ENCODE data around the gene RTN4R.

The RTN4R gene

GRCh38 chr22:20254975-20255946 lies 12.9 kb downstream of the RTN4R start:
- CTCF ChIA-PET, result interaction anchor here (1.1 kb wide), 1 partner anchor 12 kb away, joined by 3 read pairs; no protein-coding TSS in a partner anchor

DNA sequence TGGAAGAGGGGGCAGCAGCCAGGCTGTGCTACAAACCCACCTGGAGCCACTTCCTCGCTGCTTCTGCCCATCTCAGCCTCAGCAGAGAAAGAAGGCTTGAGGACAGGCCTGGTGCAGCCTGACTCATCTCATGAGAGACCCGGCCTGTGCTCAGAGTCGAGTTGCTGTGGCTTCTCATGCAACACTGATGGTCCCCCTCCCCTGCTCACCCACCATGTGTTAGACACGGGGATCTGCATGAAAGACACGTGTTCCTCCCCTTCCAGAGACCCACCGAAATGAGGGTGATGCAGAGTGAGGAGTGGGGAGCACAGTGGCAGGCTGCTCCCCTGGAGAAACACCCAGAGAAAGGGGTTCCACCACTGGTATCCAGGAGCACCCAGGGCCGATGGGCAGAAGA lies 15.0 kb downstream of the RTN4R start:
- H3K27ac Mint-ChIP-seq, result no peak overlapping the region
- H3K9me3 Mint-ChIP-seq, result no peaks in the 10 kb centered on the region
- peaks cover 5% of the 10 kb centered on the region for H3K4me1 Mint-ChIP-seq
- no peak for DNase-seq
- H3K27me3 Mint-ChIP-seq, result no peaks in the 10 kb centered on the region
- CTCF ChIA-PET, result no interaction called here
- H3K36me3 Mint-ChIP-seq, result no peaks in the 10 kb centered on the region
- H3K4me3 Mint-ChIP-seq, result no peak overlapping the region

More at GRCh38 chr22:20254975-20255946, 12.9 kb downstream of the RTN4R start:
- no peak overlapping the region for H3K4me3 Mint-ChIP-seq
- no peak for DNase-seq
- H3K4me1 Mint-ChIP-seq, result peaks cover 5% of the 10 kb centered on the region
- H3K27ac Mint-ChIP-seq, result no peak overlapping the region
- H3K9me3 Mint-ChIP-seq, result no peaks in the 10 kb centered on the region
- H3K36me3 Mint-ChIP-seq, result no peaks in the 10 kb centered on the region
- H3K27me3 Mint-ChIP-seq, result no peaks in the 10 kb centered on the region

- DNase-seq, result no peak
- Mint-ChIP-seq H3K4me3 (no peak overlapping the region), H3K4me1 (peaks cover 5% of the 10 kb centered on the region), H3K27me3 (no peaks in the 10 kb centered on the region), H3K36me3 (no peaks in the 10 kb centered on the region), H3K27ac (no peak overlapping the region), H3K9me3 (no peaks in the 10 kb centered on the region)
- CTCF ChIA-PET, result no interaction called here
Observed at GRCh38 chr22:20251981-20252380, 16.1 kb downstream of the RTN4R start.

- Mint-ChIP-seq H3K9me3 (no peaks in the 10 kb centered on the region), H3K36me3 (no peaks in the 10 kb centered on the region), H3K4me1 (peaks cover 5% of the 10 kb centered on the region), H3K27me3 (no peaks in the 10 kb centered on the region), H3K27ac (no peak overlapping the region), H3K4me3 (no peak overlapping the region)
- DNase-seq, result no peak
- CTCF ChIA-PET, result no interaction called here
Observed at GRCh38 chr22:20251491-20251890, 16.6 kb downstream of the RTN4R start.

DNA sequence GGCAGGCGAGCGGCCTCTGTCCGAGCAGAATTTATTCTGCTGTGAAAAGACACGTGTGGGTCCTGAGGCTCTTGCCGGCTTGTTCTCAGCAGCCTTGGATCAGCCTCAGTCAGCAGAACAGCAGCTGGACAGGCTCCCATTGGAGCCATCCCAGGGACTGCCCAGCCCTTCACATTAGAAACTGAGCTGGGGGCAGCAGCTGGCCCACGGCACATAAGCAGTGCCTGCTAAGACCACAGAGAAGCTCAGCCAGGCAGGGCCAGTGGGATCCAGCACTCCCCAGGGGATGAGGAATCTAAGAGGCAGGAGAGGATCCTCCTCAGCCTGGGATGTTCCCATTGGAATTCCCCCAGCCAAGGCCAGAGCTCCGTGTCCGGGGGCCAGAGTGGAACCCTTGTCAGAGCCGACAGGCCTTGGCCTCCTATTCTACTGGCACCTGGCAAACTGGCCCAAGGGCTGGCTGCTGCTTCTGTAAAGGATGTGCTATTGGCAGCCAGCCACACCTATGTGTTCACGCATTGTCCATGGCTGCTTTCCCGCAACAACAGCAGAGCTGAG lies 18.2 kb downstream of the RTN4R start:
- H3K4me1 Mint-ChIP-seq, result peaks cover 17% of the 10 kb centered on the region
- H3K36me3 Mint-ChIP-seq, result no peaks in the 10 kb centered on the region
- H3K27ac Mint-ChIP-seq, result no peak overlapping the region
- no peaks in the 10 kb centered on the region for H3K27me3 Mint-ChIP-seq
- CTCF ChIA-PET, result interaction anchor here (1.0 to 1.7 kb wide), 2 partner anchors 11 kb away, joined by 3 to 4 read pairs; no protein-coding TSS in a partner anchor
- DNase-seq, result no peak
- no peak overlapping the region for H3K4me3 Mint-ChIP-seq
- no peaks in the 10 kb centered on the region for H3K9me3 Mint-ChIP-seq

DNA sequence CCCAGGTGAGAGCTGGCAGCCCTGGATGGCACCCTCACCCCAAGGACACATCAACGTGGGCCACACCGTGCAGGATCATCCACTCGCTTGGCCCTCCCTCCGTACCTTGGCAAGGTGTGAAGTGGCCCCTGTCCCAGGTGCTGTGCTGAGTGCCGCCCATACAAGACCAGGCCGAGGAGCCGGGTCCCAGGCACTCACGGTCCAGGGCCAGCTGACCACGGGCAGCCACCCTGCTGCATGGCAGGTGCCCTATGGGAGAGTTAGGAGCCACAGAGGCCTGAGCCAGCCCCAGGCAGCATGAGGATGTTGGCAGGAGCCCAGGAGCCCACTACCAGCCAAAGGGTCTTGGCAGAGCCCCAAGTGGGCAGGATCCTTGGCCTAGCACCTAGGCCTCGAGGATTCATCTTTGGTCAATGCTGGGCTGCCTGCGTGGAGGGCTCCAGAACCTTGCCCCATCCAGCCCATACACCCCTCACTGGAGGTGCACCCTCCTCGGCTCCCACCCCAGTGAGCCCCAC lies 19.6 kb downstream of the RTN4R start:
- Mint-ChIP-seq H3K27me3 (no peaks in the 10 kb centered on the region), H3K4me3 (no peak overlapping the region), H3K9me3 (no peaks in the 10 kb centered on the region), H3K4me1 (peaks cover 25% of the 10 kb centered on the region), H3K27ac (no peak overlapping the region), H3K36me3 (peaks cover 2% of the 10 kb centered on the region)
- DNase-seq, result no peak
- CTCF ChIA-PET, result interaction anchor here (1.7 kb wide), 1 partner anchor 9 kb away, joined by 4 read pairs; no protein-coding TSS in a partner anchor

DNA sequence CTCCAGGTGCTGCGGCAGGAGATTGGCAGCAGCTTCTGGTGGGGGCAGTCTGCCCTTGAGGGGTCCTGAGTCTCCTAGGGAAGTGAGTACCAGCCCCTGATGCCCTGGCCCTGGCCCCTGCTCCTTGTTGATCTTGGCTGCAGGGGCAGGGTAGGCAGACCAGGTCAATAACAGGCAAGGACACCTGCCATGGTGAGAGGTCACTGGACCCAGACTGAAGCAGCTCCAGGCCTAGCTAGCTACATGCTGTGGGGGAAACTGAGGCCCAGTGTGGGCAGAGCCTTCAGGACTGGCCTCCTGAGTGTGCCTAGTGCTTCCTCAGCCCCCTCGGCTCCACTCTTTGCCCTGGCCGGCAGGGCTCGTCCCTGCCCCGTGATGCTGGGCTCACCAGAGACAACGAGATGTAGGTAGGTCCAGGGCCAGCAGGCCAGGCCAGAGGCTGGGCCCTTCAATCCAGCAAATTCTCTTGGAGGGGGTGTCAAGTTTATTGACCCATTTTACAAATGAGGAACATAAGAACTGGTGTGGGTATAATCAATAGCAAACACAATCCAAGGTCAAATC lies 20.4 kb downstream of the RTN4R start:
- no peaks in the 10 kb centered on the region for H3K9me3 Mint-ChIP-seq
- H3K27me3 Mint-ChIP-seq, result no peaks in the 10 kb centered on the region
- no peak for DNase-seq
- H3K36me3 Mint-ChIP-seq, result peaks cover 2% of the 10 kb centered on the region
- CTCF ChIA-PET, result interaction anchor here (1.5 kb wide), 1 partner anchor 9 kb away, joined by 4 read pairs; no protein-coding TSS in a partner anchor
- peaks cover 33% of the 10 kb centered on the region for H3K4me1 Mint-ChIP-seq
- no peak overlapping the region for H3K4me3 Mint-ChIP-seq
- no peak overlapping the region for H3K27ac Mint-ChIP-seq

DNA sequence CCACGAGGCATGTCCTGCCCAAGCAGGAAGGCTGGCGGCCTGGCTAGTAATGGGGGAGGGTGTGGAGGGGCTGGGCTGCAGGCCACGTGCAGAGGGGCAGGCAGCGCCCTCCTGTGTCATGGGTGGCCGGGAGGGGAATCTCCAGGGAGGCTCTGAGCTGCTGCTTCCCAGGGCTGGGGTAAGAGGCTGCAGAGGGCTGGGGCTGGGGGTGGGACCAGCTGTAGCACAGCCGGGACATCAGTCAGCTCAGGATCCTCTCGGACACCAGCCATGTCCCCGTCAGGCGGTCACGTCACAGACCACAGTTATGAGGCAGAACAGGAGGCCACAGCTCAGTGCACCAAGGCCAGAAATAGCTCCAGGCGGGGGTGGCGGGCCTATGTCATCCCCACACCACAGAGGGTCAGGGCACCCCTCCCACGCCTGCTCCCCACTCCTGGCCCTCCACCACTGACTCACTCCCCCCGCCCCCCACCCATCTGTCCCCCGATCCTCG lies 21.1 kb downstream of the RTN4R start:
- DNase-seq, result no peak
- peaks cover 2% of the 10 kb centered on the region for H3K36me3 Mint-ChIP-seq

DNA sequence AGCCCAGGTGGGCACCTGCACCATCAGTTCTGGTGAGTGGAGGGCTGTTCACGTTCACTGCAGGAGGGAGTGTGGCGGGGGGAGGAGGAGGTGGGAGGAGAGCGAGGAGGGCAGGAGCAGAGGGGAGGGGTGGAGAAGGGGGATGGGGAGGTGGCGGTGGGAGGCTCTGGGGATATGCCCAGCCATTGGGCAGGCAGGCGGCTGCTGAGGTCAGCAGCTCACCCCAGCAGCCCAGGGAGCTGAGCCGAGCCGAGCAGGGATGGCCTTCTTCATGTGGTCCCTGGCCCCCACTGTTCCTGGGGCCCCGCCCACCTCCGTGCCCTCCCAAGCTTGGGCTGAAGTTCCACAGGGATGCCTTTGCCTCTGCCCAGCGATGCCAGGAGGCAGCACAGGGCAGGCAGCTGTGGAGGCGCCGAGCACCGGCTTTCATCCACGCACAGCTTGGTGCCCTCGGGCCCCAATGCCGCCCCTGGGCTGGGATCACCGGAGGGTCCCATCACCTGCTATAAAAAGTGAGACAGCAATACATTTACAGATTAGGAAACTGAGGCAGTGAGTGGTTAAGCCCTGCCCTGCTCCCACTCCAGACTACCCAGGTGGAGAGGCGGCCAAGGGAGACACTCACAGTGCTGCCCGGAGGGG lies 21.6 kb downstream of the RTN4R start:
- Mint-ChIP-seq H3K27me3 (no peaks in the 10 kb centered on the region), H3K4me1 (peaks cover 41% of the 10 kb centered on the region), H3K36me3 (peaks cover 2% of the 10 kb centered on the region), H3K9me3 (no peaks in the 10 kb centered on the region), H3K27ac (no peak overlapping the region), H3K4me3 (no peak overlapping the region)
- DNase-seq, result no peak
- CTCF ChIA-PET, result interaction anchor here (1.5 kb wide), 1 partner anchor 8 kb away, joined by 4 read pairs; no protein-coding TSS in a partner anchor

More for the DNA sequence above, 21.1 kb downstream of the RTN4R start:
- H3K9me3 Mint-ChIP-seq, result no peaks in the 10 kb centered on the region
- no peak overlapping the region for H3K27ac Mint-ChIP-seq
- no peaks in the 10 kb centered on the region for H3K27me3 Mint-ChIP-seq
- H3K4me1 Mint-ChIP-seq, result peaks cover 40% of the 10 kb centered on the region
- H3K4me3 Mint-ChIP-seq, result no peak overlapping the region
- CTCF ChIA-PET, result interaction anchor here (1.5 kb wide), 1 partner anchor 9 kb away, joined by 4 read pairs; no protein-coding TSS in a partner anchor

DNA sequence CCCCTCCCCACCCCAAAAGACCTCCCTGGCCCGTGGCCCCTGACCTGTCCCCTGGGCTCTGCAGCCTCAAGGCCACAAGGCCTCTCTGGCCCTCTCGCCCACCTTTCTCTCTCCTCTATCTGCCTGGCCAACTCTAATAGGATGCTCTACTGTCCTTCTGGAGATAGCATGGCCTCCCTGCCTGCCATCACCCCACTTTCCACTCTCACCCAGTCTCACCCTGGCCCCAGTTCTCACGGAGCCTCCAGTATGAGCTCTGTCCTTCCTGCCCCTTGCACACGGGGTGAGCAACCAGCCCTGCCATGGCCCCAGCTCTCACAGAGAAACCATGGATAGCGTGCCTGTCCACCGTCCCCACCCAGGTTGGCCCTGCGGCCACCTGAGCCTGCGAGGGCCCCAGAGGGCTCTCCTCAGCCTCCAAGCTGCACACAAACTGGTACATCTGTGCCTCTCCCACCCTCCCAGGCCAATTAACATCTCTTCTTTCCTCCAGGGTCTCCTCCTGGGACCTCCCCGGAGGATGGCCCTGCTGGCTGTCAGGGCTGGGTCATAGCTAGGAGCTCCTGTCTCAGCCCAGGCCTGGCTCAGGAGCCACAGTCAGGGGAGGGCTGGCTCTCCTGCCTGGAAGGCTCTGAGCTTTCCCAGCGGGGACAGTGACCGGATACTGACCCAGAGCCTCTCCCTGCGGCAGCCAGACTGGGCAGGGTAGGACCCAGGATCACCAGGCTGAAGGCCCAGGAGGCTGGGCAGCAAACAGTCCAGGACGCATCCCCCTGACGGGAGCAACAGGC lies 22.3 kb downstream of the RTN4R start:
- Mint-ChIP-seq H3K9me3 (no peaks in the 10 kb centered on the region), H3K4me3 (no peak overlapping the region)
- CTCF ChIA-PET, result no interaction called here

DNA sequence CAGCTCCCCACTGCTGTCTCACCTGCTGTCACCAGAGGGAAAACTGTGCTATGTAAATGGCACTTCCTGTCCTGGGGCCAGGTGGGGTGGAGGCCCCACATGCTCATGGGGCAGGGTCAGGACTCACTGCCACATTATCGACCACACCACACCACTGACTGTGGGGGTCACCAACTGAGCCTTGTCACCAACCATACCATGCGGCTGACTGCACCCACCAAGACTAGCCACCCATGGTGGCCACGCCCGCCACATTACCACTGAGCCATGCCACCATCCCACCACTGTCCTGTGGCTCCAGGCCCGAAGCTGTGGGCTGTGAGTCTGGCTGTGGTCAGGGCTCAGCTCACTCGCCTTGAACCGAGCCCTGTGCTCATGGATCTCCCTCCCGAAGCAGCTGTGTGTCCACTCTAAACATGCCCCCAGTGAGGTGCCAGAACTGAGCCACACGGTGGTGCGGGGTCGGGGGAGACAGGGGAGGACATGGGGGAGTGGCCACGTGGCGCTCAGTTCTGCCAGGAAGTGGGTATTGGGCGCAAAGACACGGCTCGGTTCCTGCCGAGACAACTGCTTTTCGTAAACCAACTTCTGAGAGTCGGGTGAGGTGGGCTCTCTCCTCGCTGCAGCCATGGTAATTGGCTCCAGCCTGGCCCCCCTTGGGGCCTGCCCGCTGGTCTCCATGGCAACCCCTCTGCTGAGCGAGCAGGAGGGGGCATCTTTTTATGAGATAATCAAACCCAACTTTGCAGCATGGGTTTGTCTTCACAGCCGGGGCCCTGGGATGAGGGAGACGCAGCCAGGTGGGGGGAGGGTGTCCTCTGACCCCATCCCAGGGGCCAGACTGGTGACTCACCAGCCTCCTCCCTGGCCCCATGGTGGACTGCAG lies 23.2 kb downstream of the RTN4R start:
- CTCF ChIA-PET, result no interaction called here
- H3K27ac Mint-ChIP-seq, result peak overlapping the region; percentile 85
- peak; percentile 71 for DNase-seq
- H3K36me3 Mint-ChIP-seq, result peaks cover 2% of the 10 kb centered on the region
- H3K27me3 Mint-ChIP-seq, result no peaks in the 10 kb centered on the region
- H3K4me3 Mint-ChIP-seq, result peak overlapping the region; percentile 47
- peaks cover 43% of the 10 kb centered on the region for H3K4me1 Mint-ChIP-seq
- no peaks in the 10 kb centered on the region for H3K9me3 Mint-ChIP-seq

More for the DNA sequence above, 22.3 kb downstream of the RTN4R start:
- Mint-ChIP-seq H3K27me3 (no peaks in the 10 kb centered on the region), H3K27ac (peak overlapping the region; percentile 85), H3K36me3 (peaks cover 2% of the 10 kb centered on the region), H3K4me1 (peaks cover 41% of the 10 kb centered on the region)
- no peak for DNase-seq

GRCh38 chr22:20244250-20244648 lies 23.9 kb downstream of the RTN4R start:
- CTCF ChIA-PET, result interaction anchor here (0.8 kb wide), 1 partner anchor 14 kb away, joined by 3 read pairs; no protein-coding TSS in a partner anchor

More at GRCh38 chr22:20244250-20244648, 23.9 kb downstream of the RTN4R start:
- peaks cover 48% of the 10 kb centered on the region for H3K4me1 Mint-ChIP-seq
- H3K27ac Mint-ChIP-seq, result peak overlapping the region; percentile 85
- H3K4me3 Mint-ChIP-seq, result peak overlapping the region; percentile 47
- DNase-seq, result no peak
- no peaks in the 10 kb centered on the region for H3K27me3 Mint-ChIP-seq
- no peaks in the 10 kb centered on the region for H3K9me3 Mint-ChIP-seq
- peaks cover 2% of the 10 kb centered on the region for H3K36me3 Mint-ChIP-seq
